Caco-2 (cell line): ENCODE results near the gene STAC3. TPM values are rescaled to one million over a fixed set of nuclear protein-coding genes. Genes with fewer than 3 reads are reported as not detected.
A peak's percentile ranks its signal among the peaks of the same experiment; 100 is the strongest.

Experiments
- BruUV-seq: library from RNA; stranded (reverse); fragments of 400-500 nt; replicated peaks from 2 replicates; lab custom pipeline; 2021; lab: Mats Ljungman, UMichigan
- CTCF ChIA-PET: fragments of 300-600 bp; sonication (Branson Sonifier 250); formaldehyde crosslinking; loops from one replicate; lab custom pipeline; 2022; ENCODE audit warnings: antibody characterized with exemption; lab: Charles Lee
- POLR2A ChIA-PET: fragments of 300-600 bp; sonication (Branson Sonifier 250); formaldehyde crosslinking; loops from one replicate; lab custom pipeline; 2022; ENCODE audit warnings: antibody characterized with exemption; lab: Charles Lee
- DNase-seq, 2 experiments: peaks; one replicate each; pipeline versions ENCODE4 v3.0.0 to v3.0.0-alpha.2; 2020 to 2022
- H3K27me3 ChIP-seq: replicated peaks from 2 replicates; pipeline ENCODE4 v1.6.0; 2011; ENCODE audit warnings: low read length; ENCODE audit not compliant: control insufficient read depth, insufficient read depth
- H3K36me3 ChIP-seq: 2 replicates; pipeline ENCODE4 v1.5.1; 2011; ENCODE audit warnings: low read length; ENCODE audit not compliant: control insufficient read depth, insufficient read depth
- H3K4me1 ChIP-seq: fragments of 250-450 bp; sonication (Bioruptor Pico); 2 replicates; pipeline ENCODE4 v1.5.1; 2020; ENCODE audit warnings: mild to moderate bottlenecking
- H3K4me3 ChIP-seq: 2 replicates; pipeline ENCODE4 v1.5.1; 2011; ENCODE audit warnings: low read depth, mild to moderate bottlenecking, control low read depth, low read length
- H3K9me3 ChIP-seq: fragments of 250-450 bp; sonication (Bioruptor Pico); 2 replicates; pipeline ENCODE4 v1.5.1; 2020; ENCODE audit warnings: mild to moderate bottlenecking, moderate library complexity
- H3K27ac Mint-ChIP-seq: one replicate; pipeline ENCODE4 v1.8.0; 2022; ENCODE audit warnings: mixed read lengths; ENCODE audit not compliant: unreplicated experiment
- H3K27me3 Mint-ChIP-seq: one replicate; pipeline ENCODE4 v1.8.0; 2022; ENCODE audit warnings: mixed read lengths; ENCODE audit not compliant: insufficient read depth, unreplicated experiment
- H3K36me3 Mint-ChIP-seq: one replicate; pipeline ENCODE4 v1.8.0; 2022; ENCODE audit warnings: mild to moderate bottlenecking, mixed read lengths; ENCODE audit not compliant: insufficient read depth, unreplicated experiment
- H3K4me1 Mint-ChIP-seq: one replicate; pipeline ENCODE4 v1.8.0; 2022; ENCODE audit warnings: low read depth, mixed read lengths; ENCODE audit not compliant: unreplicated experiment
- H3K4me3 Mint-ChIP-seq: one replicate; pipeline ENCODE4 v1.8.0; 2022; ENCODE audit warnings: mild to moderate bottlenecking, moderate library complexity, mixed read lengths; ENCODE audit not compliant: unreplicated experiment
- H3K9me3 Mint-ChIP-seq: one replicate; pipeline ENCODE4 v1.8.0; 2022; ENCODE audit warnings: mixed read lengths; ENCODE audit not compliant: unreplicated experiment
- intact Hi-C: fragments of 100-400 bp; cut with micrococcal nuclease; formaldehyde crosslinking; loops from one replicate; pipeline ENCODE4 v1.10.0; 2022; ENCODE audit not compliant: unreplicated experiment
- total RNA-seq: library from RNA; stranded (reverse); gene quantifications from 2 replicates; pipeline ENCODE4 v1.2.3, GENCODE V29; 2022
- TF ChIP-seq, protein P1 (sequence below), 2 experiments: fragments of 200-600 bp in 1 of 2; IDR thresholded peaks; 1 replicate in 1 of 2; 2 replicates in 1 of 2; pipeline versions ENCODE4 v1.5.1 to v1.8.0; 2011 to 2022; ENCODE audit warnings: antibody characterized with exemption in 1 of 2, control low read depth in 1 of 2, inconsistent platforms in 1 of 2, low read depth in 1 of 2, low read length in 1 of 2, mild to moderate bottlenecking in 1 of 2, moderate library complexity in 1 of 2; ENCODE audit not compliant: insufficient read depth in 1 of 2, severe bottlenecking in 1 of 2, unreplicated experiment in 1 of 2

The STAC3 gene
- total RNA-seq, 1 experiment from 2014 or later, result 0.70 TPM

DNA sequence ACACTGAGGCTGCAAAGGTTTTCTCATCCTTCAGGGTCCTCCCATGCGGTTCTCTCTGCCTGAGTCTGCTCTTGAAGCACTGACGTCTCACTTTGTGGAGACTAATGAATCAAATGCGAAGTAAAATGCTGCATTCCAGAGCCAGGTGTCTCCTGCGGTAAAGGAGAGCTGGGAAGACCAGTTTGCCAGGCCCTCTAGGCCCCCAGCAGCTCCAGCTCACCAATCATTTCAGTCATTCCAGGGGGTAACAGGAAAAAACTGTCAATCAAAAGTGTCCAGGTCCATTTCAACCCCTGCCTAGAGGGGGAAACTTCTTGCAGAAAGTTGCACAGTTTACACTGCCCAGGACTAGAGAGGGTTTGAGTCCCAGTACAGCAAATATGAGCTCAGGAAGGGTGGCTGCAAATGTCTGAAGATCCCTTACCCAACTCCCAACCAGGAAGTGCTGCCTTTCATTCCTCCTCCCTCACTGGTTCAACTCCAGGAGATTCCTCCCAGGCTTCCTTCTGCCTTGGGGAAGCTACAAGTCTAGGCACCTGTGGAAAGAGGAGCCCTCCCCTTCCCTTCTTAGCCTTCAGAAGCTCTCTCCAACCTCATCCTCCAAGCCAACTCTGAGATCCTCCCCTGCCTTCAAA lies 37.1 kb downstream of the STAC3 start:
- H3K4me3 Mint-ChIP-seq, result peak overlapping the region; percentile 18
- H3K36me3 Mint-ChIP-seq, result peaks cover 35% of the 10 kb centered on the region
- peaks cover 20% of the 10 kb centered on the region for H3K4me1 ChIP-seq
- no TSS peak for BruUV-seq
- H3K36me3 ChIP-seq, result no peaks in the 10 kb centered on the region; the same call in none of the 2 replicates
- no peak for DNase-seq
- H3K9me3 Mint-ChIP-seq, result no peaks in the 10 kb centered on the region
- TF ChIP-seq, protein P1, sequence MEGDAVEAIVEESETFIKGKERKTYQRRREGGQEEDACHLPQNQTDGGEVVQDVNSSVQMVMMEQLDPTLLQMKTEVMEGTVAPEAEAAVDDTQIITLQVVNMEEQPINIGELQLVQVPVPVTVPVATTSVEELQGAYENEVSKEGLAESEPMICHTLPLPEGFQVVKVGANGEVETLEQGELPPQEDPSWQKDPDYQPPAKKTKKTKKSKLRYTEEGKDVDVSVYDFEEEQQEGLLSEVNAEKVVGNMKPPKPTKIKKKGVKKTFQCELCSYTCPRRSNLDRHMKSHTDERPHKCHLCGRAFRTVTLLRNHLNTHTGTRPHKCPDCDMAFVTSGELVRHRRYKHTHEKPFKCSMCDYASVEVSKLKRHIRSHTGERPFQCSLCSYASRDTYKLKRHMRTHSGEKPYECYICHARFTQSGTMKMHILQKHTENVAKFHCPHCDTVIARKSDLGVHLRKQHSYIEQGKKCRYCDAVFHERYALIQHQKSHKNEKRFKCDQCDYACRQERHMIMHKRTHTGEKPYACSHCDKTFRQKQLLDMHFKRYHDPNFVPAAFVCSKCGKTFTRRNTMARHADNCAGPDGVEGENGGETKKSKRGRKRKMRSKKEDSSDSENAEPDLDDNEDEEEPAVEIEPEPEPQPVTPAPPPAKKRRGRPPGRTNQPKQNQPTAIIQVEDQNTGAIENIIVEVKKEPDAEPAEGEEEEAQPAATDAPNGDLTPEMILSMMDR (IDR thresholded peaks at IDR 0.05; ENCODE audit: insufficient read depth in 1 of 2, low read depth in 1 of 2, low read length in 1 of 2, severe bottlenecking in 1 of 2, unreplicated experiment in 1 of 2), result no peak
- no peak overlapping the region for H3K27ac Mint-ChIP-seq
- ChIA-PET CTCF (interaction anchor here (0.5 to 3.0 kb wide), 13 partner anchors 12 to 419 kb away, joined by 3 to 80 read pairs (median 5); partner anchors contain the start of genes B4GALNT1, LRP1 and SHMT2), POLR2A (interaction anchor here (0.5 to 1.5 kb wide), 4 partner anchors 16 to 67 kb away, joined by 3 to 20 read pairs (median 4); partner anchors contain the start of gene SHMT2)
- peaks cover 28% of the 10 kb centered on the region for H3K4me1 Mint-ChIP-seq
- peaks cover 17% of the 10 kb centered on the region for H3K27me3 Mint-ChIP-seq
- H3K4me3 ChIP-seq, result no peak overlapping the region
- H3K9me3 ChIP-seq, result no peaks in the 10 kb centered on the region
- intact Hi-C loops, result loop anchor here (1.0 kb wide), 4 partner anchors 16 to 248 kb away; no protein-coding TSS in a partner anchor
- H3K27me3 ChIP-seq, result peaks cover 8% of the 10 kb centered on the region

DNA sequence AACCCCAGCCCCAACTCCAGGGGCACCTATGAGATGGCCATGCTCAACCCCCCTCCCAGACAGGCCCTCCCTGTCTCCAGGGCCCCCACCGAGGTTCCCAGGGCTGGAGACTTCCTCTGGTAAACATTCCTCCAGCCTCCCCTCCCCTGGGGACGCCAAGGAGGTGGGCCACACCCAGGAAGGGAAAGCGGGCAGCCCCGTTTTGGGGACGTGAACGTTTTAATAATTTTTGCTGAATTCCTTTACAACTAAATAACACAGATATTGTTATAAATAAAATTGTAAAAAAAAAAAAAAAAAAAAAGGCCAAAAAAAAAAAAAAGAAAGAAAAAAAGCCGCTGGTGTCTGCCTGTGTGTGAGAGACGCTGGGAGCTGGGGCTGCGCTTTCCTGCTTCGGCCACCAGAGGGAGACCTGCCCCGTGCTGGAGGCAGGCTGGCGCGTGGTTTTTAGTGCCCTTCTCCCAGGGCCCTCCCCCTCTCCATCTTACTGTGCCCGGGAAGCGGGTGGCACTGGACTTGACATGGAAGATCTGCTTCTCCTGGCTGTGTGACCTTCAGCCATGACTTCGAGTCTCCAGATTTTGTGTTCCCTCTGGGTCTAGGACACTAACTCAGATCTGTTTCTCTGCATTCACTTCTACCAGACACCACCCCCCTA lies 37.8 kb downstream of the STAC3 start:
- Mint-ChIP-seq H3K4me1 (peaks cover 28% of the 10 kb centered on the region), H3K27ac (no peak overlapping the region), H3K27me3 (peaks cover 14% of the 10 kb centered on the region), H3K9me3 (no peaks in the 10 kb centered on the region), H3K36me3 (peaks cover 35% of the 10 kb centered on the region), H3K4me3 (no peak overlapping the region)
- POLR2A ChIA-PET, result interaction anchor here (0.5 to 1.5 kb wide), 4 partner anchors 16 to 66 kb away, joined by 3 to 20 read pairs (median 4); partner anchors contain the start of gene SHMT2
- intact Hi-C loops, result loop anchor here (1.0 kb wide), 1 partner anchor 249 kb away; no protein-coding TSS in a partner anchor
- Histone ChIP-seq H3K4me1 (peaks cover 20% of the 10 kb centered on the region), H3K27me3 (peaks cover 8% of the 10 kb centered on the region), H3K9me3 (no peaks in the 10 kb centered on the region), H3K36me3 (no peaks in the 10 kb centered on the region; the same call in none of the 2 replicates), H3K4me3 (no peak overlapping the region)
- BruUV-seq, result no TSS peak
- DNase-seq, result peak; percentile 83 to 90
- CTCF ChIA-PET, result interaction anchor here (0.6 to 3.0 kb wide), 14 partner anchors 8 to 436 kb away, joined by 3 to 80 read pairs (median 5); partner anchors contain the start of genes B4GALNT1, LRP1 and SHMT2
- TF ChIP-seq, protein P1 (IDR thresholded peaks at IDR 0.05; ENCODE audit: insufficient read depth in 1 of 2, low read depth in 1 of 2, low read length in 1 of 2, severe bottlenecking in 1 of 2, unreplicated experiment in 1 of 2), result peak; percentile 83 to 94

DNA sequence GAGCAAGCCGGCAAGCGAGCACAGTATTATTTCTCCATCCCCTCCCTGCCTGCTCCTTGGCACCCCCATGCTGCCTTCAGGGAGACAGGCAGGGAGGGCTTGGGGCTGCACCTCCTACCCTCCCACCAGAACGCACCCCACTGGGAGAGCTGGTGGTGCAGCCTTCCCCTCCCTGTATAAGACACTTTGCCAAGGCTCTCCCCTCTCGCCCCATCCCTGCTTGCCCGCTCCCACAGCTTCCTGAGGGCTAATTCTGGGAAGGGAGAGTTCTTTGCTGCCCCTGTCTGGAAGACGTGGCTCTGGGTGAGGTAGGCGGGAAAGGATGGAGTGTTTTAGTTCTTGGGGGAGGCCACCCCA lies 38.3 kb downstream of the STAC3 start:
- Mint-ChIP-seq H3K4me1 (peaks cover 28% of the 10 kb centered on the region), H3K9me3 (no peaks in the 10 kb centered on the region), H3K27me3 (peaks cover 14% of the 10 kb centered on the region), H3K27ac (no peak overlapping the region), H3K4me3 (no peak overlapping the region), H3K36me3 (peaks cover 40% of the 10 kb centered on the region)
- H3K4me1 ChIP-seq, result peaks cover 20% of the 10 kb centered on the region
- TF ChIP-seq, protein P1 (IDR thresholded peaks at IDR 0.05; ENCODE audit: insufficient read depth in 1 of 2, low read depth in 1 of 2, low read length in 1 of 2, severe bottlenecking in 1 of 2, unreplicated experiment in 1 of 2), result no peak
- ChIA-PET POLR2A (interaction anchor here (1.2 kb wide), 1 partner anchor 27 kb away, joined by 3 read pairs; no protein-coding TSS in a partner anchor), CTCF (interaction anchor here (0.6 to 3.0 kb wide), 8 partner anchors 9 to 435 kb away, joined by 3 to 80 read pairs (median 6); partner anchors contain the start of genes LRP1 and SHMT2)
- no peak for DNase-seq
- intact Hi-C loops, result loop anchor here (1.0 kb wide), 1 partner anchor 250 kb away; no protein-coding TSS in a partner anchor
- no TSS peak for BruUV-seq
- no peaks in the 10 kb centered on the region for H3K9me3 ChIP-seq
- H3K36me3 ChIP-seq, result no peaks in the 10 kb centered on the region; the same call in none of the 2 replicates
- peaks cover 5% of the 10 kb centered on the region for H3K27me3 ChIP-seq
- no peak overlapping the region for H3K4me3 ChIP-seq
